BE2C (cell line): Measurements from ENCODE around the gene FBXW8.

ENCODE experiments used
- DNase-seq: peaks from one replicate; pipeline ENCODE4 v3.0.0-alpha.2; 2020
- H3K27me3 ChIP-seq: fragments of 250-450 bp; sonication (Bioruptor Pico); 2 replicates; pipeline ENCODE4 v1.5.1; 2020; ENCODE audit warnings: mild to moderate bottlenecking
- H3K36me3 ChIP-seq: fragments of 250-450 bp; sonication (Bioruptor Pico); 2 replicates; pipeline ENCODE4 v1.5.1; 2020; ENCODE audit warnings: mild to moderate bottlenecking
- H3K4me1 ChIP-seq: fragments of 250-450 bp; sonication (Bioruptor Pico); 2 replicates; pipeline ENCODE4 v1.5.1; 2020
- H3K4me3 ChIP-seq: 2 replicates; pipeline ENCODE4 v1.5.1; 2011; ENCODE audit warnings: low read depth, low read length
- H3K9me3 ChIP-seq: fragments of 250-450 bp; sonication (Bioruptor Pico); 2 replicates; pipeline ENCODE4 v1.5.1; 2020
- CTCF ChIP-seq: IDR thresholded peaks from 2 replicates; pipeline ENCODE4 v1.5.1; 2012; ENCODE audit warnings: mild to moderate bottlenecking, low read depth, low read length

The FBXW8 gene

GRCh38 chr12:117035287-117035686, 124.5 kb downstream of the FBXW8 start:
- no peak overlapping the region for H3K4me3 ChIP-seq
- no peak for TF ChIP-seq CTCF
- H3K9me3 ChIP-seq: no peaks in the 10 kb centered on the region
- H3K4me1 ChIP-seq: peaks cover 3% of the 10 kb centered on the region; the same call in 1 of the 2 replicates
- peaks cover 4% of the 10 kb centered on the region; the same call in 1 of the 2 replicates for H3K36me3 ChIP-seq
- DNase-seq: no peak
- no peaks in the 10 kb centered on the region for H3K27me3 ChIP-seq

- H3K36me3 ChIP-seq: peaks cover 1% of the 10 kb centered on the region; the same call in 1 of the 2 replicates
- DNase-seq: no peak
- no peaks in the 10 kb centered on the region for H3K9me3 ChIP-seq
- no peaks in the 10 kb centered on the region for H3K27me3 ChIP-seq
- no peak for TF ChIP-seq CTCF
- peaks cover 3% of the 10 kb centered on the region; the same call in 1 of the 2 replicates for H3K4me1 ChIP-seq
- H3K4me3 ChIP-seq: no peak overlapping the region
These were observed 125.3 kb downstream of the FBXW8 start for GRCh38 chr12:117036046-117036445.

GRCh38 chr12:117036547-117036946, 125.8 kb downstream of the FBXW8 start:
- H3K27me3 ChIP-seq: no peaks in the 10 kb centered on the region
- H3K4me1 ChIP-seq: peaks cover 3% of the 10 kb centered on the region; the same call in 1 of the 2 replicates
- H3K36me3 ChIP-seq: no peaks in the 10 kb centered on the region
- no peak for DNase-seq
- H3K4me3 ChIP-seq: no peak overlapping the region
- no peaks in the 10 kb centered on the region for H3K9me3 ChIP-seq
- no peak for TF ChIP-seq CTCF

- H3K4me3 ChIP-seq: no peak overlapping the region
- no peak for DNase-seq
- H3K27me3 ChIP-seq: no peaks in the 10 kb centered on the region
- H3K4me1 ChIP-seq: peaks cover 5% of the 10 kb centered on the region; the same call in 1 of the 2 replicates
- H3K9me3 ChIP-seq: no peaks in the 10 kb centered on the region
- TF ChIP-seq CTCF: no peak
- H3K36me3 ChIP-seq: no peaks in the 10 kb centered on the region
These were observed 126.7 kb downstream of the FBXW8 start for GRCh38 chr12:117037289-117038022.

- no peaks in the 10 kb centered on the region for H3K36me3 ChIP-seq
- no peak overlapping the region for H3K4me3 ChIP-seq
- no peak for TF ChIP-seq CTCF
- H3K27me3 ChIP-seq: no peaks in the 10 kb centered on the region
- peaks cover 12% of the 10 kb centered on the region; the same call in 1 of the 2 replicates for H3K4me1 ChIP-seq
- no peak for DNase-seq
- no peaks in the 10 kb centered on the region for H3K9me3 ChIP-seq
These were observed 127.4 kb downstream of the FBXW8 start for GRCh38 chr12:117038023-117038680.

GRCh38 chr12:117038919-117039318, 128.2 kb downstream of the FBXW8 start:
- H3K4me3 ChIP-seq: no peak overlapping the region
- TF ChIP-seq CTCF: no peak
- no peaks in the 10 kb centered on the region for H3K36me3 ChIP-seq
- peaks cover 10% of the 10 kb centered on the region; the same call in 1 of the 2 replicates for H3K4me1 ChIP-seq
- no peak for DNase-seq
- H3K27me3 ChIP-seq: no peaks in the 10 kb centered on the region
- no peaks in the 10 kb centered on the region for H3K9me3 ChIP-seq
